WTC11 (cell line): ENCODE results near the gene DCAF15. TPM values are rescaled to one million over a fixed set of nuclear protein-coding genes. Genes with fewer than 3 reads are reported as not detected.

ENCODE experiments used
- ATAC-seq: fragments of 200-7000 bp; cut with Tn5 transposase; 2 replicates; pipeline ENCODE4 v1.10.0; 2021; ENCODE audit warnings: mild to moderate bottlenecking, moderate library complexity
- CTCF ChIA-PET: fragments of 300-600 bp; sonication (Branson Sonifier 250); formaldehyde crosslinking; loops from one replicate; lab custom pipeline; 2021; ENCODE audit warnings: antibody characterized with exemption; lab: Charles Lee
- POLR2A ChIA-PET: fragments of 350-600 bp; sonication (Branson Sonifier 250); formaldehyde crosslinking; loops from one replicate; lab custom pipeline; 2021; ENCODE audit warnings: antibody characterized with exemption; lab: Charles Lee
- DNase-seq: peaks from one replicate; pipeline ENCODE4 v3.0.0; 2021; ENCODE audit warnings: low spot score
- H3K27ac Mint-ChIP-seq: 2 replicates; pipeline ENCODE4 v1.8.0; 2021; ENCODE audit warnings: mixed read lengths
- H3K27me3 Mint-ChIP-seq: 2 replicates; pipeline ENCODE4 v1.8.0; 2021; ENCODE audit warnings: low read depth, mild to moderate bottlenecking, moderate library complexity, mixed read lengths
- H3K36me3 Mint-ChIP-seq: 2 replicates; pipeline ENCODE4 v1.8.0; 2021; ENCODE audit warnings: mixed read lengths
- H3K4me1 Mint-ChIP-seq: 2 replicates; pipeline ENCODE4 v1.8.0; 2022; ENCODE audit warnings: mixed read lengths
- H3K4me3 Mint-ChIP-seq: 2 replicates; pipeline ENCODE4 v1.8.0; 2021; ENCODE audit warnings: mild to moderate bottlenecking, moderate library complexity, mixed read lengths
- H3K9me3 Mint-ChIP-seq: 2 replicates; pipeline ENCODE4 v1.8.0; 2021; ENCODE audit warnings: mixed read lengths
- ATF1 ChIP-seq: sonication (generic); formaldehyde crosslinking; IDR thresholded peaks from 2 replicates; pipeline ENCODE4 v1.8.1; 2023; ENCODE audit warnings: mild to moderate bottlenecking, moderate library complexity, missing genetic modification reagents
- CDX4 ChIP-seq: fragments of 250-450 bp; sonication (Bioruptor Pico); IDR thresholded peaks from 2 replicates; pipeline ENCODE4 v1.9.0; 2021; ENCODE audit warnings: moderate library complexity, mild to moderate bottlenecking, inconsistent platforms, borderline replicate concordance
- ELF4 ChIP-seq: sonication (generic); formaldehyde crosslinking; IDR thresholded peaks from 2 replicates; pipeline ENCODE4 v1.8.1; 2022; ENCODE audit warnings: low read depth, mild to moderate bottlenecking, moderate library complexity, missing genetic modification reagents
- ESRRA ChIP-seq: sonication (generic); formaldehyde crosslinking; IDR thresholded peaks from 2 replicates; pipeline ENCODE4 v1.8.1; 2022; ENCODE audit warnings: mild to moderate bottlenecking, missing genetic modification reagents, borderline replicate concordance
- ETV6 ChIP-seq: sonication (generic); formaldehyde crosslinking; IDR thresholded peaks from 2 replicates; pipeline ENCODE4 v1.8.1; 2022; ENCODE audit warnings: mild to moderate bottlenecking, missing genetic modification reagents
- FOXP1 ChIP-seq: sonication (generic); formaldehyde crosslinking; IDR thresholded peaks from 2 replicates; pipeline ENCODE4 v1.8.0; 2022; ENCODE audit warnings: missing genetic modification reagents, mild to moderate bottlenecking, moderate library complexity, borderline replicate concordance
- GABPB1 ChIP-seq: sonication (generic); formaldehyde crosslinking; IDR thresholded peaks from 2 replicates; pipeline ENCODE4 v1.8.1; 2023; ENCODE audit warnings: mild to moderate bottlenecking, missing genetic modification reagents
- GRHL2 ChIP-seq: fragments of 250-450 bp; sonication (Bioruptor Pico); IDR thresholded peaks from 2 replicates; pipeline ENCODE4 v1.8.0; 2022; ENCODE audit warnings: mild to moderate bottlenecking, moderate library complexity; ENCODE audit not compliant: insufficient replicate concordance, severe bottlenecking
- GTF2I ChIP-seq: fragments of 250-450 bp; sonication (Bioruptor Pico); conservative IDR thresholded peaks from 2 replicates; pipeline ENCODE4 v1.4.0; 2021; ENCODE audit warnings: mild to moderate bottlenecking
- JAZF1 ChIP-seq: fragments of 250-450 bp; sonication (Bioruptor Pico); IDR thresholded peaks from 2 replicates; pipeline ENCODE4 v1.9.0; 2021; ENCODE audit warnings: moderate library complexity, mild to moderate bottlenecking, inconsistent platforms
- KAT7 ChIP-seq: sonication (generic); formaldehyde crosslinking; IDR thresholded peaks from 2 replicates; pipeline ENCODE4 v1.8.1; 2023; ENCODE audit warnings: missing genetic modification reagents, mild to moderate bottlenecking, borderline replicate concordance
- SMAD4 ChIP-seq: sonication (generic); formaldehyde crosslinking; IDR thresholded peaks from 2 replicates; pipeline ENCODE4 v1.8.0; 2022; ENCODE audit warnings: mild to moderate bottlenecking, missing genetic modification reagents
- SP1 ChIP-seq: sonication (generic); formaldehyde crosslinking; conservative IDR thresholded peaks from 2 replicates; pipeline ENCODE4 v1.8.1; 2022; ENCODE audit warnings: missing genetic modification reagents
- ZNF263 ChIP-seq: sonication (generic); formaldehyde crosslinking; IDR thresholded peaks from 2 replicates; pipeline ENCODE4 v1.8.1; 2022; ENCODE audit warnings: low read depth, mild to moderate bottlenecking, moderate library complexity, missing genetic modification reagents
- ZNF671 ChIP-seq: fragments of 250-450 bp; sonication (Bioruptor Pico); IDR thresholded peaks from 2 replicates; pipeline ENCODE4 v1.8.0; 2021; ENCODE audit warnings: mild to moderate bottlenecking
- total RNA-seq: library from RNA; stranded (reverse); gene quantifications from 3 replicates; pipeline ENCODE4 v1.2.3, GENCODE V29; 2021
- TF ChIP-seq, protein P1 (sequence below): sonication (generic); formaldehyde crosslinking; IDR thresholded peaks from 2 replicates; pipeline ENCODE4 v1.8.1; 2022; ENCODE audit warnings: mild to moderate bottlenecking, missing genetic modification reagents, moderate library complexity, borderline replicate concordance
- TF ChIP-seq, protein P2 (sequence below): fragments of 200-600 bp; IDR thresholded peaks from 2 replicates; pipeline ENCODE4 v1.8.0; 2022; ENCODE audit warnings: antibody characterized with exemption
- TF ChIP-seq, protein P3 (sequence below): sonication (generic); formaldehyde crosslinking; IDR thresholded peaks from 2 replicates; pipeline ENCODE4 v1.8.0; 2023; ENCODE audit warnings: missing genetic modification reagents
- TF ChIP-seq, protein P4 (sequence below): fragments of 250-450 bp; sonication (Bioruptor Pico); IDR thresholded peaks from 2 replicates; pipeline ENCODE4 v1.9.0; 2021; ENCODE audit warnings: mild to moderate bottlenecking
- TF ChIP-seq, protein P5 (sequence below): sonication (generic); formaldehyde crosslinking; IDR thresholded peaks from 2 replicates; pipeline ENCODE4 v1.8.1; 2023; ENCODE audit warnings: mild to moderate bottlenecking, moderate library complexity, missing genetic modification reagents

Gene DCAF15
- total RNA-seq, 1 experiment from 2014 or later: 82.9 TPM

- peak; percentile 94 for TF ChIP-seq ATF1
- TF ChIP-seq, protein P1, sequence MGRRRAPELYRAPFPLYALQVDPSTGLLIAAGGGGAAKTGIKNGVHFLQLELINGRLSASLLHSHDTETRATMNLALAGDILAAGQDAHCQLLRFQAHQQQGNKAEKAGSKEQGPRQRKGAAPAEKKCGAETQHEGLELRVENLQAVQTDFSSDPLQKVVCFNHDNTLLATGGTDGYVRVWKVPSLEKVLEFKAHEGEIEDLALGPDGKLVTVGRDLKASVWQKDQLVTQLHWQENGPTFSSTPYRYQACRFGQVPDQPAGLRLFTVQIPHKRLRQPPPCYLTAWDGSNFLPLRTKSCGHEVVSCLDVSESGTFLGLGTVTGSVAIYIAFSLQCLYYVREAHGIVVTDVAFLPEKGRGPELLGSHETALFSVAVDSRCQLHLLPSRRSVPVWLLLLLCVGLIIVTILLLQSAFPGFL (CRISPR knock-in tag): no peak
- peak; percentile 27; the same call in 1 of the 2 replicates for TF ChIP-seq ZNF263 (CRISPR knock-in tag)
- TF ChIP-seq GTF2I (CRISPR knock-in tag): no peak
- TF ChIP-seq, protein P2, sequence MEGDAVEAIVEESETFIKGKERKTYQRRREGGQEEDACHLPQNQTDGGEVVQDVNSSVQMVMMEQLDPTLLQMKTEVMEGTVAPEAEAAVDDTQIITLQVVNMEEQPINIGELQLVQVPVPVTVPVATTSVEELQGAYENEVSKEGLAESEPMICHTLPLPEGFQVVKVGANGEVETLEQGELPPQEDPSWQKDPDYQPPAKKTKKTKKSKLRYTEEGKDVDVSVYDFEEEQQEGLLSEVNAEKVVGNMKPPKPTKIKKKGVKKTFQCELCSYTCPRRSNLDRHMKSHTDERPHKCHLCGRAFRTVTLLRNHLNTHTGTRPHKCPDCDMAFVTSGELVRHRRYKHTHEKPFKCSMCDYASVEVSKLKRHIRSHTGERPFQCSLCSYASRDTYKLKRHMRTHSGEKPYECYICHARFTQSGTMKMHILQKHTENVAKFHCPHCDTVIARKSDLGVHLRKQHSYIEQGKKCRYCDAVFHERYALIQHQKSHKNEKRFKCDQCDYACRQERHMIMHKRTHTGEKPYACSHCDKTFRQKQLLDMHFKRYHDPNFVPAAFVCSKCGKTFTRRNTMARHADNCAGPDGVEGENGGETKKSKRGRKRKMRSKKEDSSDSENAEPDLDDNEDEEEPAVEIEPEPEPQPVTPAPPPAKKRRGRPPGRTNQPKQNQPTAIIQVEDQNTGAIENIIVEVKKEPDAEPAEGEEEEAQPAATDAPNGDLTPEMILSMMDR: no peak
Observed at GRCh38 chr19:13905634-13906520, 46.4 kb upstream of the DCAF15 start, which contains the start of the genes BRME1 and CC2D1A (continued).

- ATAC-seq: peak; percentile 9
- DNase-seq: no peak
- H3K27ac Mint-ChIP-seq: peak overlapping the region; percentile 27
- peak overlapping the region; percentile 82 for H3K4me3 Mint-ChIP-seq
- peaks cover 13% of the 10 kb centered on the region for H3K36me3 Mint-ChIP-seq
- H3K9me3 Mint-ChIP-seq: no peaks in the 10 kb centered on the region
- peaks cover 20% of the 10 kb centered on the region for H3K27me3 Mint-ChIP-seq
- TF ChIP-seq GABPB1 (peak; percentile 55; the same call in 1 of the 2 replicates), ESRRA (CRISPR knock-in tag) (no peak), ATF1 (no peak), ETV6 (CRISPR knock-in tag) (no peak)
- CTCF ChIA-PET: interaction anchor here (0.7 to 1.5 kb wide), 11 partner anchors 12 to 165 kb away, joined by 3 to 8 read pairs (median 4); partner anchors contain the start of genes DCAF15, IL27RA and MISP3
- peaks cover 9% of the 10 kb centered on the region for H3K4me1 Mint-ChIP-seq
- POLR2A ChIA-PET: no interaction called here
Observed at GRCh38 chr19:13906521-13906904, 45.8 kb upstream of the DCAF15 start.

DNA sequence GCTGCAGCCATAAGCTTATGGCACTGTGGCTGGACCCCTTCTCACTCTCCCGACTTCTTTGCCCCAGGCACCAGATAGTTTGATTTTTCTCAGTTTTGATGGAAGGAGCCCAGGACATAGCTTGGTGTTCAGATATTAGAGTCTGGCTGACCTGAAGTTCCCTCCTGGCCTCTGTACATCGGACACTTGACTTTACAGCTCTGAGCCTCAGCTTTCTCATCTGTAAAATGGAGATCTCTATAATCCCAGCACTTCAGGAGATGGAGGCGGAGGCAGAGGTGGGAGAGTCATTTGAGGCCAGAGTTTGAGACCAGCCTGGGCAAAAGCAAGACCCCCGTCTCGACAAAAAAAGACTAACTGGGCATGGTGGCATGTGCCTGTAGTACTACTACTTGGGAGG, 45.4 kb upstream of the DCAF15 start:
- Mint-ChIP-seq H3K27ac (peak overlapping the region; percentile 27), H3K36me3 (peaks cover 13% of the 10 kb centered on the region), H3K27me3 (peaks cover 20% of the 10 kb centered on the region)
- ATAC-seq (no peak), DNase-seq (no peak)
- CTCF ChIA-PET: interaction anchor here (0.7 to 1.5 kb wide), 11 partner anchors 11 to 165 kb away, joined by 3 to 8 read pairs (median 4); partner anchors contain the start of genes DCAF15, IL27RA and MISP3
- TF ChIP-seq JAZF1 (no peak), ETV6 (CRISPR knock-in tag) (no peak), ZNF671 (CRISPR knock-in tag) (no peak), KAT7 (CRISPR knock-in tag) (no peak), FOXP1 (CRISPR knock-in tag) (no peak), SP1 (CRISPR knock-in tag) (no peak)
- TF ChIP-seq, protein P3, sequence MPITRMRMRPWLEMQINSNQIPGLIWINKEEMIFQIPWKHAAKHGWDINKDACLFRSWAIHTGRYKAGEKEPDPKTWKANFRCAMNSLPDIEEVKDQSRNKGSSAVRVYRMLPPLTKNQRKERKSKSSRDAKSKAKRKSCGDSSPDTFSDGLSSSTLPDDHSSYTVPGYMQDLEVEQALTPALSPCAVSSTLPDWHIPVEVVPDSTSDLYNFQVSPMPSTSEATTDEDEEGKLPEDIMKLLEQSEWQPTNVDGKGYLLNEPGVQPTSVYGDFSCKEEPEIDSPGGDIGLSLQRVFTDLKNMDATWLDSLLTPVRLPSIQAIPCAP (CRISPR knock-in tag): no peak
- TF ChIP-seq, all 79 proteins: peak for 0
- Mint-ChIP-seq H3K4me3 (peak overlapping the region; percentile 82), H3K9me3 (no peaks in the 10 kb centered on the region), H3K4me1 (peaks cover 9% of the 10 kb centered on the region)
- POLR2A ChIA-PET: interaction anchor here (0.6 kb wide), 1 partner anchor 230 kb away, joined by 3 read pairs; no protein-coding TSS in a partner anchor

DNA sequence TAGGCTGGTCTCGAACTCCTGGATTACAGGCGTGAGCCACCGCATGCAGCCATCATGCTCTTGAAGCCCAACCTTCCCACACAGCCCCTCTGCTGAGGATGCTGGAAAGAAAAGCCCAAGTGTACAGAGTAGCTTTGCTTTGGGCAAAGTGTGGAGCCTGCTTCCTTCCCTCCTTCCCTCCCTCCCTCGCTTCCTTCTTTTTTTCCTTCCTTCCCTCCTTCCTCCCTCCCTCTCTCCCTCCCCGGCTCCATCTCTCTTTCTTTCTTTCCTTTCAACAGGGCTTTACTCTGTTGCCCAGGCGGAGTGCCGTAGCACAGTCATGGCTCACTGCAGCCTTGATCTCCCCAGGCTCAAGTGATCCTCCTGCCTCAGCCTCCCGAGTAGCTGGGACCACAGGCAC, 43.6 kb upstream of the DCAF15 start:
- ATAC-seq: no peak
- Mint-ChIP-seq H3K9me3 (no peaks in the 10 kb centered on the region), H3K27ac (no peak overlapping the region), H3K27me3 (peaks cover 20% of the 10 kb centered on the region), H3K4me3 (no peak overlapping the region), H3K36me3 (peaks cover 21% of the 10 kb centered on the region), H3K4me1 (peaks cover 9% of the 10 kb centered on the region)
- CTCF ChIA-PET: interaction anchor here (0.7 kb wide), 1 partner anchor 91 kb away, joined by 3 read pairs; no protein-coding TSS in a partner anchor
- no peak for DNase-seq
- POLR2A ChIA-PET: no interaction called here
- TF ChIP-seq, protein P4, sequence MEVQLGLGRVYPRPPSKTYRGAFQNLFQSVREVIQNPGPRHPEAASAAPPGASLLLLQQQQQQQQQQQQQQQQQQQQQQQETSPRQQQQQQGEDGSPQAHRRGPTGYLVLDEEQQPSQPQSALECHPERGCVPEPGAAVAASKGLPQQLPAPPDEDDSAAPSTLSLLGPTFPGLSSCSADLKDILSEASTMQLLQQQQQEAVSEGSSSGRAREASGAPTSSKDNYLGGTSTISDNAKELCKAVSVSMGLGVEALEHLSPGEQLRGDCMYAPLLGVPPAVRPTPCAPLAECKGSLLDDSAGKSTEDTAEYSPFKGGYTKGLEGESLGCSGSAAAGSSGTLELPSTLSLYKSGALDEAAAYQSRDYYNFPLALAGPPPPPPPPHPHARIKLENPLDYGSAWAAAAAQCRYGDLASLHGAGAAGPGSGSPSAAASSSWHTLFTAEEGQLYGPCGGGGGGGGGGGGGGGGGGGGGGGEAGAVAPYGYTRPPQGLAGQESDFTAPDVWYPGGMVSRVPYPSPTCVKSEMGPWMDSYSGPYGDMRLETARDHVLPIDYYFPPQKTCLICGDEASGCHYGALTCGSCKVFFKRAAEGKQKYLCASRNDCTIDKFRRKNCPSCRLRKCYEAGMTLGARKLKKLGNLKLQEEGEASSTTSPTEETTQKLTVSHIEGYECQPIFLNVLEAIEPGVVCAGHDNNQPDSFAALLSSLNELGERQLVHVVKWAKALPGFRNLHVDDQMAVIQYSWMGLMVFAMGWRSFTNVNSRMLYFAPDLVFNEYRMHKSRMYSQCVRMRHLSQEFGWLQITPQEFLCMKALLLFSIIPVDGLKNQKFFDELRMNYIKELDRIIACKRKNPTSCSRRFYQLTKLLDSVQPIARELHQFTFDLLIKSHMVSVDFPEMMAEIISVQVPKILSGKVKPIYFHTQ (CRISPR knock-in tag): no peak
- TF ChIP-seq, protein P5, sequence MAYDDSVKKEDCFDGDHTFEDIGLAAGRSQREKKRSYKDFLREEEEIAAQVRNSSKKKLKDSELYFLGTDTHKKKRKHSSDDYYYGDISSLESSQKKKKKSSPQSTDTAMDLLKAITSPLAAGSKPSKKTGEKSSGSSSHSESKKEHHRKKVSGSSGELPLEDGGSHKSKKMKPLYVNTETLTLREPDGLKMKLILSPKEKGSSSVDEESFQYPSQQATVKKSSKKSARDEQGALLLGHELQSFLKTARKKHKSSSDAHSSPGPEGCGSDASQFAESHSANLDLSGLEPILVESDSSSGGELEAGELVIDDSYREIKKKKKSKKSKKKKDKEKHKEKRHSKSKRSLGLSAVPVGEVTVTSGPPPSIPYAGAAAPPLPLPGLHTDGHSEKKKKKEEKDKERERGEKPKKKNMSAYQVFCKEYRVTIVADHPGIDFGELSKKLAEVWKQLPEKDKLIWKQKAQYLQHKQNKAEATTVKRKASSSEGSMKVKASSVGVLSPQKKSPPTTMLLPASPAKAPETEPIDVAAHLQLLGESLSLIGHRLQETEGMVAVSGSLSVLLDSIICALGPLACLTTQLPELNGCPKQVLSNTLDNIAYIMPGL (CRISPR knock-in tag): no peak
- TF ChIP-seq GRHL2 (CRISPR knock-in tag): no peak
- no peak for TF ChIP-seq ELF4
- no peak for TF ChIP-seq CDX4 (CRISPR knock-in tag)
- no peak for TF ChIP-seq SMAD4 (CRISPR knock-in tag)
